Rectal smooth muscle tissue (tissue), 1 donor: ENCODE measurements around the gene DLGAP1.

Source experiments
- H3K27ac ChIP-seq: one replicate; pipeline ENCODE4 v1.7.0; 2013; ENCODE audit warnings: low read depth, low read length, inconsistent platforms
- H3K27me3 ChIP-seq: one replicate; pipeline ENCODE4 v1.7.0; 2013; ENCODE audit warnings: low read length; ENCODE audit not compliant: control insufficient read depth, insufficient read depth
- H3K36me3 ChIP-seq: one replicate; pipeline ENCODE4 v1.7.0; 2013; ENCODE audit warnings: low read length; ENCODE audit not compliant: control insufficient read depth, insufficient read depth
- H3K4me1 ChIP-seq: one replicate; pipeline ENCODE4 v1.7.0; 2013; ENCODE audit warnings: low read length; ENCODE audit not compliant: control insufficient read depth, insufficient read depth
- H3K4me3 ChIP-seq: one replicate; pipeline ENCODE4 v1.7.0; 2013; ENCODE audit warnings: low read length
- H3K9ac ChIP-seq: one replicate; pipeline ENCODE4 v1.7.0; 2013; ENCODE audit warnings: low read length

The DLGAP1 gene

GRCh38 chr18:3541549-3542386 is 913.3 kb downstream of the DLGAP1 start:
- Histone ChIP-seq H3K4me3 (no peak overlapping the region), H3K36me3 (no peaks in the 10 kb centered on the region), H3K27me3 (no peaks in the 10 kb centered on the region), H3K9ac (no peak overlapping the region), H3K4me1 (peaks cover 3% of the 10 kb centered on the region), H3K27ac (no peak overlapping the region)

DNA sequence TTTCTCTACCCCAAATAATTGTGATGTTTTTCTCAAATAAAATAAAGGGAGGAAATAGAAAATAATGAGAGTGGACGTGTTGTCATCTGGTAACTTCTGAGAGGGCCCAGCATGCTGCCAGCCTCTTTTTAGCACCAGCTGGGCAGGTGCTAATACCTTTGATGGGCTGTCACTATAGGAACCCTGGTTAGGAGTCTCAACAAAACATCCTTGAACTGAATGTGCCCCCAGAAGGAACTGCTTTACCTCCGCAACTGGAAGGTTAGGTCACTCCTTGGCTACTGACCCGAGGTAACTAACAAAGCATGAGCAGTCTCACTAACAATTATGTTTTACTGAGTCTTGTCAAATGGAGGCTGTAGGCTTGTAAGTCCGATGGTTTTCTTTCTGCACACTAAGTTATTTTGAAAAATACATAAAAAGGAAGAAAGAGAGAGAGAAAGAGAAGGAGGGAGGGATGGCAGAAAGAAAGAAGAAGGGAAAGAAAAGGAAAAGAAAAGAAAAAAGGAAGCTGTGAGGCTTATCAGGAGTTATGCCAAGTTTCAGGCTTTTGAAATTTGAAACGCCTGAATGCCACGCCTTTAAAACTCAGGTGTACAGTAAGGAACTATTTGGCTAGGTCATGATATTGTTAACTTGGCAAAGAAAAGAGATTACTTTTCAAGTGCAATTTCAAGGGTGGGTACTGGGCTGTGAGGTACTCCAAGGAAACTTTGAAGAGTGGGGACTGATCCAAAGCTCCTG is 914.1 kb downstream of the DLGAP1 start:
- no peak overlapping the region for H3K4me3 ChIP-seq
- H3K36me3 ChIP-seq: no peaks in the 10 kb centered on the region
- no peaks in the 10 kb centered on the region for H3K27me3 ChIP-seq
- H3K9ac ChIP-seq: no peak overlapping the region
- no peak overlapping the region for H3K27ac ChIP-seq
- H3K4me1 ChIP-seq: peaks cover 3% of the 10 kb centered on the region

GRCh38 chr18:3538954-3539617 is 916.0 kb downstream of the DLGAP1 start:
- Histone ChIP-seq H3K9ac (no peak overlapping the region), H3K36me3 (no peaks in the 10 kb centered on the region), H3K27me3 (no peaks in the 10 kb centered on the region), H3K4me1 (peaks cover 3% of the 10 kb centered on the region), H3K4me3 (no peak overlapping the region), H3K27ac (no peak overlapping the region)

- H3K4me1 ChIP-seq: peaks cover 3% of the 10 kb centered on the region
- H3K36me3 ChIP-seq: no peaks in the 10 kb centered on the region
- H3K27me3 ChIP-seq: no peaks in the 10 kb centered on the region
- H3K27ac ChIP-seq: no peak overlapping the region
- no peak overlapping the region for H3K4me3 ChIP-seq
- H3K9ac ChIP-seq: no peak overlapping the region
Measured at GRCh38 chr18:3538456-3538855, 916.7 kb downstream of the DLGAP1 start.

DNA sequence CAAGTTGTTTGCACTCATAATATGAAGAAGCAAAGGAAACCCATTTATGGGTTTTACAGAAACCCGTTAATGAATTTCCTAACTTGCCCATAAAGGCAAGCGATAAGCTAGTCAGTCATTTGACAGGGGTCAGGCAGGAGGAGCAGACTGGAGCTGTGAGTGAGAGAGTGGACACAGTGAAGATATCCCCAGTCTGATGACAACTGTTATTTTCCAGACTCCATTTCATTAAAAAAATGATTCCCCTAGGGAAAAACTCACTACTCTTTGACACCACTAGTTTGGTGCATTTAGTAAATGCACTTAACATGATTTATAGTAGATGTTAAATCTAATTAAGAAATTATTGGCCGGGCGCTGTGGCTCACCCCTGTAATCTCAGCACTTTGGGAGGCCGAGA is 924.3 kb downstream of the DLGAP1 start:
- no peak overlapping the region for H3K27ac ChIP-seq
- no peak overlapping the region for H3K4me3 ChIP-seq
- no peaks in the 10 kb centered on the region for H3K36me3 ChIP-seq
- no peaks in the 10 kb centered on the region for H3K4me1 ChIP-seq
- no peak overlapping the region for H3K9ac ChIP-seq
- no peaks in the 10 kb centered on the region for H3K27me3 ChIP-seq

- no peaks in the 10 kb centered on the region for H3K27me3 ChIP-seq
- no peak overlapping the region for H3K4me3 ChIP-seq
- H3K4me1 ChIP-seq: no peaks in the 10 kb centered on the region
- no peak overlapping the region for H3K27ac ChIP-seq
- no peak overlapping the region for H3K9ac ChIP-seq
- H3K36me3 ChIP-seq: no peaks in the 10 kb centered on the region
Measured at GRCh38 chr18:3529601-3530000, 925.5 kb downstream of the DLGAP1 start.

- Histone ChIP-seq H3K9ac (no peak overlapping the region), H3K4me3 (no peak overlapping the region), H3K27me3 (no peaks in the 10 kb centered on the region), H3K27ac (no peak overlapping the region), H3K4me1 (no peaks in the 10 kb centered on the region), H3K36me3 (no peaks in the 10 kb centered on the region)
Measured at GRCh38 chr18:3529077-3529476, 926.0 kb downstream of the DLGAP1 start.

- Histone ChIP-seq H3K4me3 (no peak overlapping the region), H3K9ac (no peak overlapping the region), H3K4me1 (no peaks in the 10 kb centered on the region), H3K36me3 (no peaks in the 10 kb centered on the region), H3K27ac (no peak overlapping the region), H3K27me3 (no peaks in the 10 kb centered on the region)
Measured at GRCh38 chr18:3528231-3528630, 926.9 kb downstream of the DLGAP1 start.

DNA sequence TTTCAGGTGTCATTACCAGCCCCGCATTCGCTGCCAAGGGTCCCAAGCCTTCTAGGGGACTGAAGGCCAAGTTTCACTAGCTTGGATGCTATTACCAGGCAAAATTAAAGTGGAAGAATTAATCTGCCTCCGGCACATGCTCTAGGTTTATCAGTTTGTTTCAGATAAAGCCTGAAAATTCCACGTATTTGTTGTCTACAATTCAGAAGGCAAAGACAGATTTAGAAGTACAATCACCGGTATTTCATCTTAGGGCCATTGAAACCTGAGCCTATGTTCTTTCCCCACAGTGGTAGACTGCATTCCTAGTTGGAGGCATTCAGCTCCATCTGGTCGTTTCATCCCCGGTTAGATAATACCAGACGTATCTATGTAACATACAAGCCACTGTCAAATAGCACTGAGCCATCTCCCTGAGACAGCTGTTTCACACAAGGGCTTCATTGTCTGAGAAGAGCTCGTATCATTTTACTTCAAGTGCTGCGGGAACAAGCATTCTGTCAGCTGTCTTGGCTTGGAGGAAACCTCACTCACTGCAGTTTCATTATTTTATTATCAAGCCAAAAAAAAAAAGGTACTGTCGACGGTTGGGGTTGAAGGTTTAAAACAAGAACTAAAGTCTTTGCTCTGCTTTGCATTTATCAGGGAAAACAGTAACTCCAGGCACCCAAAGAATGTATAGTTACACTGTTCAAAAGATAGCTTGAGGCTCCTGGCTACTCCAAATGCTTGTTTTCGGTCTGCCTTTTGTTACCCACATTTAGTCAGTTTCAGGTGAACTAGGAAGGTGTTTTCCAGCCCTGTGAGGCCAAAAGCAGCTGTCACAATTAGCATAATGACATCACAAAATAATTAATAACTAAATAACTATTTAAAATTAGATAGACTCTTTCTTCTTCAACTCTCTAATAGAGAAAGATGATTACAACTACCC is 928.4 kb downstream of the DLGAP1 start:
- Histone ChIP-seq H3K27ac (no peak overlapping the region), H3K36me3 (no peaks in the 10 kb centered on the region), H3K4me1 (no peaks in the 10 kb centered on the region), H3K4me3 (no peak overlapping the region), H3K9ac (no peak overlapping the region), H3K27me3 (no peaks in the 10 kb centered on the region)

GRCh38 chr18:3525870-3526420 is 929.2 kb downstream of the DLGAP1 start:
- H3K4me1 ChIP-seq: no peaks in the 10 kb centered on the region
- H3K27ac ChIP-seq: no peak overlapping the region
- H3K9ac ChIP-seq: no peak overlapping the region
- H3K4me3 ChIP-seq: no peak overlapping the region
- H3K27me3 ChIP-seq: no peaks in the 10 kb centered on the region
- no peaks in the 10 kb centered on the region for H3K36me3 ChIP-seq

GRCh38 chr18:3524706-3525105 is 930.4 kb downstream of the DLGAP1 start:
- H3K4me3 ChIP-seq: no peak overlapping the region
- no peaks in the 10 kb centered on the region for H3K36me3 ChIP-seq
- no peaks in the 10 kb centered on the region for H3K27me3 ChIP-seq
- no peak overlapping the region for H3K27ac ChIP-seq
- no peaks in the 10 kb centered on the region for H3K4me1 ChIP-seq
- H3K9ac ChIP-seq: no peak overlapping the region
